PFSK-1 (cell line): Measurements from ENCODE around the gene FER.

Experiments used
- FOXP2 ChIP-seq: optimal IDR thresholded peaks from 2 replicates; pipeline ENCODE3; 2011; ENCODE audit warnings: borderline replicate concordance, control low read depth, inconsistent platforms; ENCODE audit not compliant: insufficient read depth; ENCODE audit errors: extremely low read length, extremely low read depth
- POLR2AphosphoS5 ChIP-seq: IDR thresholded peaks from 2 replicates; pipeline ENCODE4 v1.6.1; 2012; ENCODE audit warnings: low read depth, mild to moderate bottlenecking, control low read depth, low read length, moderate library complexity
- REST ChIP-seq, 2 experiments: IDR thresholded peaks; 2 replicates each; pipeline versions ENCODE4 v1.6.1 to v1.8.0; 2011 to 2012; ENCODE audit warnings: low read depth in 2 of 2, low read length in 2 of 2, control low read depth in 1 of 2, inconsistent platforms in 1 of 2, mild to moderate bottlenecking in 1 of 2, moderate library complexity in 1 of 2; ENCODE audit not compliant: insufficient read depth in 1 of 2
- SIN3A ChIP-seq: IDR thresholded peaks from 2 replicates; pipeline ENCODE4 v1.6.1; 2012; ENCODE audit warnings: mild to moderate bottlenecking, low read length, moderate library complexity, borderline replicate concordance; ENCODE audit not compliant: insufficient read depth
- TAF1 ChIP-seq: IDR thresholded peaks from 2 replicates; pipeline ENCODE4 v1.6.1; 2012; ENCODE audit warnings: low read length, control low read depth, borderline replicate concordance; ENCODE audit not compliant: insufficient read depth

Gene FER

GRCh38 chr5:109225716-109226625 is 478.3 kb downstream of the FER start:
- no peak for TF ChIP-seq POLR2AphosphoS5
- no peak for TF ChIP-seq REST (IDR thresholded peaks at IDR 0.05; ENCODE audit: insufficient read depth in 1 of 2, low read depth in 2 of 2, low read length in 2 of 2)
- no peak for TF ChIP-seq TAF1
- no peak for TF ChIP-seq SIN3A
- no peak for TF ChIP-seq FOXP2

GRCh38 chr5:109230369-109230768 is 482.7 kb downstream of the FER start:
- TF ChIP-seq POLR2AphosphoS5 (no peak), SIN3A (no peak), TAF1 (no peak), FOXP2 (no peak), REST (IDR thresholded peaks at IDR 0.05; ENCODE audit: insufficient read depth in 1 of 2, low read depth in 2 of 2, low read length in 2 of 2) (no peak)

GRCh38 chr5:109231331-109231730 is 483.6 kb downstream of the FER start:
- TF ChIP-seq SIN3A (no peak), POLR2AphosphoS5 (no peak), TAF1 (no peak), REST (IDR thresholded peaks at IDR 0.05; ENCODE audit: insufficient read depth in 1 of 2, low read depth in 2 of 2, low read length in 2 of 2) (no peak), FOXP2 (no peak)

GRCh38 chr5:109234381-109234780 is 486.7 kb downstream of the FER start:
- TF ChIP-seq TAF1: no peak
- no peak for TF ChIP-seq POLR2AphosphoS5
- TF ChIP-seq SIN3A: no peak
- TF ChIP-seq FOXP2: no peak
- TF ChIP-seq REST (IDR thresholded peaks at IDR 0.05; ENCODE audit: insufficient read depth in 1 of 2, low read depth in 2 of 2, low read length in 2 of 2): no peak
